HG02973 (cell line): ENCODE measurements around the gene CEP72.
"Not testable (repeated sequence)": the region's sequence is repeated elsewhere in the genome, so short reads cannot be mapped to it uniquely, and the experiment has no call there.

ENCODE experiments used
- ATAC-seq: cut with Tn5 transposase; IDR thresholded peaks from one replicate; pipeline ENCODE4 v1.9.1; 2021; ENCODE audit warnings: moderate library complexity; ENCODE audit not compliant: unreplicated experiment

The CEP72 gene, protein sequence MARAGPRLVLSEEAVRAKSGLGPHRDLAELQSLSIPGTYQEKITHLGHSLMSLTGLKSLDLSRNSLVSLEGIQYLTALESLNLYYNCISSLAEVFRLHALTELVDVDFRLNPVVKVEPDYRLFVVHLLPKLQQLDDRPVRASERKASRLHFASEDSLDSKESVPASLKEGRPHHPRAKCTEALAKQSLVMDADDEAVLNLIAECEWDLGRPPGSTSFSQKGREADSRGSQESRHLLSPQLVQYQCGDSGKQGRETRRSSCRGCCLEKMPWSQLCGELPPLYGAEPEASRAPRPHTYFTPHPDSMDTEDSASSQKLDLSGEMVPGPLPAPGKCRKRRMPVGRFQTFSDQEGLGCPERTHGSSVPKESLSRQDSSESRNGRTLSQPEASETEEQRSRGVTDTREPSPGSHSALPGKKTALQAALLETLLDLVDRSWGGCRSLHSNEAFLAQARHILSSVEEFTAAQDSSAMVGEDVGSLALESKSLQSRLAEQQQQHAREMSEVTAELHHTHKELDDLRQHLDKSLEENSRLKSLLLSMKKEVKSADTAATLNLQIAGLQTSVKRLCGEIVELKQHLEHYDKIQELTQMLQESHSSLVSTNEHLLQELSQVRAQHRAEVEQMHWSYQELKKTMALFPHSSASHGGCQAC

DNA sequence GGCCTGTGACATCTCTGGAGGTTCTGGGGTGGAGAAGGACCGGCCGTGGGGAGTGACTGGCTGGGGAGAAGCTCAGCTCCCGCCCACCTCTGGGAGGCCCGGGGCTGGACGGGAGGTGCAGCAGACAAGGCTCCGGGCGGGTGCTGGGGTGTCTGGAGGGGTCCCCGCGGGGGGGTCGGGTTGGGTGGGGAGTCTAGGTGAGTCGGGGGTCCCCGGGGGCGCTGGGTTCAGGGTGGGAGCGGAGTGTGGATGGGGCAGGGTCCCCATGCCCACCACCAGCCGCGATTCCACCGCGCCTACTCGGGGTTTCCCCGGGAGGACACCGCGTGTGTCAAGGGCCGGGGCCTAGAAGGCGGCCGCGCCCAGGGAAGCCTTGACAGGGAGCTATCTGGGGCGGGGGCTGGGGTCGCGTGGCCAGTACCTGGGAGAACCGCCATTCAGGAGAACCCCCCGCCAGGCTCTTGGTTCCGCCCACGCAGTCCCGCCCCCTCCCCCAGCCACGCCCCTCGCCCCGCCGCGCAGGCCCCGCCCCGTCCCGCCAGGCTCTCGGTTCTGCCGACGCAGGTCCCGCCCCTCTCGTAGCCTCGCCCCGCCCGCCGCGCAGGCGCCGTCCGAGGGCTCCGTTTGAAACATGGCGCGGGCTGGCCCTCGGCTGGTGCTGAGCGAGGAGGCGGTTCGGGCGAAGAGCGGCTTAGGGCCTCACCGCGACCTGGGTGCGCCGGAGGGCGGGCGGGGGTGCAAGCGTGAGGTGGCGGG is at the start of gene CEP72:
Gene CEP72, plus strand, starts transcription at position 610 of the 756 bp plus-strand sequence. Its CDS starts 22 bp downstream, at position 632.
- ATAC-seq, result peak; percentile 73

DNA sequence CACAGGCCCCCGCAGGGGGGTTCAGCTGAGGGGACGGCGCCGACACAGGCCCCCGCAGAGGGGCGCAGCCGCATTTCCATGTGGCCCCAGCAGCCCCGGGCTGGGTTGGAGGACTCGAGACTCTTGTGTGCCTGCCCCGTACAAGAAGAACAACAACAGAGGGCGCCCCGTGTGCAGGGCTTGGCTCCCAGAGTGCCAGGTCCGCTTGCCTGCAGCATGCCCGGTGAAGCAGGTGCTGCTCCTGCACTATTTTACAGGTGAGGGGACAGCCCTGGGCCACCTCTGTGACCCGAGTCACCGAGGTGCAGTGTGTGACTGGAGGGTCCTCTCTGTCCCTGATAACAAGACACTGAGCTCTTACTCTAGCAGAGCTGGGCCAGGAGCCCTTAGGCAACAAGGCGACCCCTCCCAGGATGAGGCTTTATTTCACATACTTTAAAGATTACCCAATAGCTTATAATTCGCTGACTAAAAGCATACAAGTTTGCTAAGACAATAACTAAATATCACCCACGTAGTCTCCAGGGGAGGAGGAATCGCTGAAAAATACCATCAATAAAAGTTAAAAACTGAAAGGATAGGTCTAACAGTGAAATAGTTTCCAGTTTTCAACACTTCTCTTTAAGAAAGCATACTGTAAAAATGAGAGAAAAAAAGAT is 46.2 kb upstream of the CEP72 start:
- ATAC-seq, result no peak

DNA sequence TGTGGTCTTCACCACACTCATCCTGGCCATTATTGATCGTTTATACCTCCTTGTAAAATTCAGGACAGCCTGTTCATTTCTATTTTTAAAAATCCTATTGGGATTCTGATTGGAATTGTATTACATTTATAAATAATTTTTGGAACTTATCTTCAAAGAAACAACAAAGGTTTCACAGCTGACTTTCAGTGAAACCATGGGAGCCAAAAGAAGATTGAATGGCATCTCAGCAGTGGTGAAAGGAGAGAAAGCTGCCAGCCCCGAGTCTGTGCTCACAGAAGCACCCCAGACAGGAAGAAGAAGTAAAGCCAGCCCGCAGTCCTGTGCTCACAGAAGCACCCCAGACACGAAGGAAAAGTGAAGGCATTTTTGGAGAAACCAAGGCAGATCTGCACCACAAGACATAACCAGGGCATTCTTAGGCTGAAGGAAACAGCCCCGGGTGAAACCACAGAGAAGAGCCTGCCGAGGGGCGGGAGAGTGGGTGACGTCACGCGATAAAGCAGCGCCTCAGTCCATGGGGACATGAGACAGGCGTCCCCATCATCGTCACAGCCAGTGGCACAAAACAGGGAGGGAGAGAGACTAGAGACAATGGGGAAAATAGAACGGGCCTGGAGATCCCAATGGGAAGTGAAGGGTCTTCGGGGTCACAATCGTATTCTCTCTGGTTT is 45.4 kb upstream of the CEP72 start:
- no peak for ATAC-seq

- no peak for ATAC-seq
Observed at GRCh38 chr5:567664-568060, 44.5 kb upstream of the CEP72 start.

GRCh38 chr5:568061-568781 is 43.9 kb upstream of the CEP72 start:
- no peak for ATAC-seq

- ATAC-seq, result no peak
Observed at GRCh38 chr5:568809-569208, 43.3 kb upstream of the CEP72 start.

DNA sequence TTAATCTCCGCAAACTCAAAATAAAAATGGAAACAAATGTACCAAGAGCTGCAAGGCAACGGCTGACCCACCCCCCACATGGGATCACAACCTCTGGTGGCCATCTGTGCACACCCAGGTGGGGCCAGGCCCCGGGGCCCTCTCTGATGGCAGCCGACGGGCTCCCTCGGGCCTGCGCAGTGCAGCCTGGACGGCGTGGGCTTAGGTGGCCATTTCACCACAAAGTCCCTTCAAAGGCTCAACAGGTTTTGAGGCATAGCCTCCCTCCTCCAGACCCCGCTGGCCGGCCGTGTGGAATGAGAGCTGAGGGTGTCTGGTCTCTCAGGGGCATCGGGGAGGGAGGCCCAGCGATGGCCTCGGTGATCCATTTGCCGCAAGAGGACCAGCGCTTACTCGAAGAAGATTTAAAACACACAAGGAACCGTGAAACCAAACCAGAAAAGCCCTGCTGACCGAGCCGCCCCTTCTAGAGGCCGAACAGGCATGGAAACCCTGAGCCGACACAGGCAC is 42.7 kb upstream of the CEP72 start:
- no peak for ATAC-seq

DNA sequence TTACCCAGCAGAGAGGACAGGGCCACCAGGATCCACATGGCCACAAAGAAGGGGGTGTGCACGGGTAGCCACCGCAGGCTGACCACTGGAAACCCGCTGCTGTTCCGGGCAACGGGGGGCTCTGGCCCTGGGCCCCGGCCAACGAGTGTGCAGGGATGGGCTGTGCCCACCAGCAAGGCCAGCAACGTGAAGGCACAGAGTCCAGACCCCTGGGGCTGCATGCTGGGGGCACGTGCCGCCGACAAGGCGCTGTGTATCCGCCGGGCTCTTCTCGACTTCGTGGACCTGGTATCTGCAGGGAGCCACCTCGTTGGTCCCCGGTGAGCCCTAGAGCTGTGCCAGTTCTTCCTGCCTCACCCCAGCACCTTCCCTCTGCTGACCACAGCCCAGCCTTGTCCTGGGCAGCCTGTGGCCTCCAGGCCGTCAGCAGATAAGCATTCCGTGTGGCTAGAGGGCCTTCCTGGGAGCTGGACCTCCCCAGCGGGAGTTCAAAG is 42.2 kb upstream of the CEP72 start:
- ATAC-seq, result no peak

GRCh38 chr5:570446-570845 is 41.7 kb upstream of the CEP72 start:
- ATAC-seq, result no peak

- no peak for ATAC-seq
Observed at GRCh38 chr5:570886-571285, 41.3 kb upstream of the CEP72 start.

DNA sequence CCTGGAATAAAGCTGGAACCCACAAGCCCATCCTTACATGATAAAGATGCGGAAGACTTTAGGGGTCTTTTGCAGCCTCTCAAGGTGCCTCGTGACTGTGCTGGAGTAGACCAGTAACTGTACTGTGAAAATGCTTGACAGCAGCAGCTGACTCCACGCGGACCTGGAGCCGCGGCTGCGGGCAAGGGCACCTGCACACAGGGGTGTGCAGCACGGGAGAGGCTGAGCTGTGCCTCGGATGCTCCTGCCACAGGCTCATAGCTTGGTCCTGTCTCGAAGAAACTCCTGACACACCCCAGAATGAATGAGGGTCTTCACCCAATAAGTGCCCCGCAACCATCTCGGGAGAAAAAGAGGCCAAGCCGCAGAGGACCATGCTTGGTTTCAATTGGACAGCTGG is 40.3 kb upstream of the CEP72 start:
- ATAC-seq, result no peak

DNA sequence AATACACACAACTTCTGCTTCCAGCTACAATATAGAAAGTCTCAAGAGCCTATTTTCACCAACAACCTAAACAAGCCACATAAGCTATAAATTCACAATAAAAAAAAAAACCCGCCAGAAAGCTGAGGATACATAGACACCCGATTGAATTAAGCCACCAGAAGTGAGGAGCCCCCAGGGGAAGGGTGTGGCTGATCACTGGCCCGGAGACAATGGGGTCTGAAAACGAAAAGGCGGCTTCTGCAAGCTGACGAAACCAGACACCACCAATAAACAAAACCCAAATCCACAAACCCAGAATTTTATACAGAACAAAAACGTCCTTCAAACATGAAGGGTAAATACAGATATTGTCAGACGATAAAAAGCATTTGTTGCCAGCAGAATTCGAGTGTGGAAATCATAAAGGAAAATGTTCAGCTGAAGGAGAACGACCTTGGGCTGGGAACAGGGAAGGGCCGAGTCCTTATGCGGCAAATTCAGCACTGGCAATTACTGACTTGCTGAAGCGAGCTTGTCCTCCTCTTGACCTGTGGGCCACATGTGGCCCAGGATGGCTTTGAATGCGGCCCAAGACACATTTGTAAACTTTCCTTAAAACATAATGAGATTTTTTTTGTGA is 39.6 kb upstream of the CEP72 start:
- no peak for ATAC-seq

- ATAC-seq, result no peak
Observed at GRCh38 chr5:573206-573605, 38.9 kb upstream of the CEP72 start.

DNA sequence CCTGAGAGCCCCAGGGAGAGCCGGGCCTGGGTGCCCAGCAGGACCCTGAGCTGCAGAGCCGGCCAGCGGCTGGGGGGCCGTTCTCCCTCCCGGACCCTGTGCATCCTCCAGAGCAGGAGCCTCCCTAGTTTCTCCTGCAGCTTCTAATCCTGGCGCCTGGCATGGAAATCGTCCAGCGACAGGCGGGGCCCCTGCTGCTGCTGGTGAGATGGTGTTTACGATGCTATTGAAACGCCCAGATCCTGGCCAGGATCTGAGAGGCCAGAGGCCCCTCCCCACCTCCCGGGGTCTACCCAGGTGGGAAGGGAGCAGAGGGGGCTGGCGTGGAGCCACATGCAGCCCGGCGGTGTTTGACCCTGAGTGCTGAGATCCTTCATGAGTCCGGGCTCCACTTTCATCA is 38.2 kb upstream of the CEP72 start:
- ATAC-seq, result no peak

- ATAC-seq, result no peak
Observed at GRCh38 chr5:574906-575305, 37.2 kb upstream of the CEP72 start.

DNA sequence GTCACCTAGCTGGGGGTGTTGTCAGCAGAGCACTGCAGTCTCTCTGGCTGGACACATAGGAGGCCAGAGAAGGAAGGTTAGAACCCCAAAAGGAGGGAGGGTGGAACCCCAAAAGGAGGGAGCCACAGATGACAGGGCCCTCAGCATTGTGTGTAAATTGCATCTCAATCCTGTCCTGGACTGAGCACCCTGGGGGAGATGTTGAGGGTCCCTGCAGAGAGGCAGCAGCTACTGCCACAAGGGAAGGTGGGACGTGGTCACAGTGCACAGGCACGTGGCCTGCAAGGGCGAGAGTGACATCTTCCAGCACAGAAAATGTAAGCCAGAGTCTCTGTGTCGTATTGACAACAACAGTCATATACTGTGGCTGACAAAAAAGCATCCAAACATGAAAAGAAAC is 36.5 kb upstream of the CEP72 start:
- ATAC-seq, result no peak

- ATAC-seq, result not testable (repeated sequence)
Observed at GRCh38 chr5:577214-577613, 34.9 kb upstream of the CEP72 start.

DNA sequence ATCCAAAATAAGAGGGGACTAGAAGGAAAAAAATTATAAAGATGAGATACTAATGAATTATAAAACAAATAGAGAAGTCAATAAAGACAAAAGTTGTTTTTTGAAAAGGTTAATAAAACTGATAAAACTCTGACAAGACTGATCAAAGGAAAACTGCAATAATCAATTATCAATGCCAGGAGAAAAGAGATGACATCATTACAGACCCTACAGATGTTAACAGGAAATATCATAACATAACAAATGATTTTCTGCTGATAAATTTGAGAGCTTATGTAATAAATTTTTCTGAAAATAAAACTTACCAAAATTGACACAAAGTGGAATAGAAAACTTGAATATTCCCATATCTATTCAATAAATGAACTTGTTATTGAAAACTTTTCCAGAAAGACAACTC is 34.3 kb upstream of the CEP72 start:
- no peak for ATAC-seq

DNA sequence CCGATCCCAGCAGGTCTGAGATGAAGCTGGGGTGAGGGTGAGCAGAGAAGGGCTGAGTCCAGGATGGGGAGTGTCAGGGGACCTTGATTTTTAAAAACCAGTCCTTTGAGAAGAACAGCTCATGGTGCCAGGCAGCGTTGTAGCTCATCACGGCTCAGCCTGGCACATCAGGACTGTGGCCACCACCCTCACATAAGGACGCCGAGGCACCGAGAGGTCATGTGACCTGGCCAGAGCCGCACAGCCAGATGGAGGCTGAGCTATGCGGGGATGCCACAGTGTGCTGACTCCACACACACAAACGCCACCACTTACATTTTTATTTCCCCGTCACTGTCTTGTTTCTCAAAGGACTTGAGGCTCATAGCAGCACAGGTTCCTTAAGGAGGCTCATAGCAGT is 32.9 kb upstream of the CEP72 start:
- no peak for ATAC-seq
